ENCODE measurements around the gene LYRM7. TPM values are rescaled to one million over a fixed set of nuclear protein-coding genes. Genes with fewer than 3 reads are reported as not detected.

The LYRM7 gene
- total RNA-seq, 2 donors from 2014 or later = 6.3 to 7.6 TPM

DNA sequence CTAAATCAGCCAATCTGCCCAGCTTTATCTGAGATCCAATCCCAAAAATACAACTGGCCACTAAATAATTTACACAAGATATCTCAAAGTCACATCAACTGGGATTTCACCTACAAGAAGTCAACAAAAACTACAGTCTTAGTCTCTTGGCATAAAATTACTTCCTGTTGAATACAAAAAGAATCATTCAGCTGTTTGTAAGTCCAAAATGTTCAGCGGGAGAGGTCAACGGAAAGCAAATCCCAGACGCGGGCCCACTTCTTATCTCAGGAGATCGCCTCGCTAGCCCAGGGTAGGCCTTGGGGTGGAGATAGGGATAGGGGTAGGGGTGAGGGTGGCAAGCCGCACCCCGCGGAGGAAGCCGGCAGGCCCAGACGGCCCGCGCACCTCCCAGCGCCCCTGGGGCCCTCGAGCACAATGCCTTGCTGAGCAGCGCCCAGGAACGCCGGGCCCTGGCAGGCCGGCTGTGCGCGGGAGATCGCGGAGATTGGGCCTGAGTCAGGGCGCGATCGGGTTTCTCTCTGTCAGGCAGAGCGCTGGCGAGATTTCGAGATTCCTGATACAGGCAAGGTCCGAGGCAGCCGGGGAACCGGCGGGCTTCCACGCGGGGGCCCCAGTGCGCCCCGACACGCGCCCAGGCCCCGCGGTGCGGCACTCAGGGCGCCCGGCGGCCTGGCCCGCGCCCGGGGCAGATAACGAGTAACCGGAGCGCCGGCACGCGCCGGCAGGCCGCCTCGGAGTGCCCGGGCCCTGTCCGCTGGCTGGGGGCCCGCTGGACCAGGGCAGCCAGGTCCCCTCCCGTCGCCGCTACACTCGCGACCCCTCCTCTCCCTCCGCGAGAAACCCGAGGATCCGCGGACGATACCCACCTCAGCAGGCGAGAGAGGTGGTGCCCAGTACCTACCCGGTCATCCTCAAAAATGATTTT, 6.3 kb upstream of the LYRM7 start:
- under 1% methylated on average over 50 of the region's 73 CpGs for WGBS
- TF ChIP-seq, protein P1, sequence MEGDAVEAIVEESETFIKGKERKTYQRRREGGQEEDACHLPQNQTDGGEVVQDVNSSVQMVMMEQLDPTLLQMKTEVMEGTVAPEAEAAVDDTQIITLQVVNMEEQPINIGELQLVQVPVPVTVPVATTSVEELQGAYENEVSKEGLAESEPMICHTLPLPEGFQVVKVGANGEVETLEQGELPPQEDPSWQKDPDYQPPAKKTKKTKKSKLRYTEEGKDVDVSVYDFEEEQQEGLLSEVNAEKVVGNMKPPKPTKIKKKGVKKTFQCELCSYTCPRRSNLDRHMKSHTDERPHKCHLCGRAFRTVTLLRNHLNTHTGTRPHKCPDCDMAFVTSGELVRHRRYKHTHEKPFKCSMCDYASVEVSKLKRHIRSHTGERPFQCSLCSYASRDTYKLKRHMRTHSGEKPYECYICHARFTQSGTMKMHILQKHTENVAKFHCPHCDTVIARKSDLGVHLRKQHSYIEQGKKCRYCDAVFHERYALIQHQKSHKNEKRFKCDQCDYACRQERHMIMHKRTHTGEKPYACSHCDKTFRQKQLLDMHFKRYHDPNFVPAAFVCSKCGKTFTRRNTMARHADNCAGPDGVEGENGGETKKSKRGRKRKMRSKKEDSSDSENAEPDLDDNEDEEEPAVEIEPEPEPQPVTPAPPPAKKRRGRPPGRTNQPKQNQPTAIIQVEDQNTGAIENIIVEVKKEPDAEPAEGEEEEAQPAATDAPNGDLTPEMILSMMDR (IDR thresholded peaks at IDR 0.05) = no peak
- TF ChIP-seq POLR2AphosphoS5 (IDR thresholded peaks at IDR 0.05) (no peak), POLR2A (IDR thresholded peaks at IDR 0.05) (no peak)
- intact Hi-C loops (cut with DNase I) = loop anchor here (2.0 to 10.0 kb wide), 3 partner anchors 100 to 630 kb away; partner anchors contain the start of genes CDC42SE2 and FNIP1
- DNase-seq (ENCODE audit: low spot score) = peak; percentile 64
- peaks cover 4% of the 10 kb centered on the region for H3K4me1 ChIP-seq (replicated peaks)
- H3K9me3 ChIP-seq = no peaks in the 10 kb centered on the region
- peak overlapping the region; percentile 95 to 96 for H3K27ac ChIP-seq
- H3K36me3 ChIP-seq = no peaks in the 10 kb centered on the region
- peak overlapping the region; percentile 76 to 77 for H3K4me3 ChIP-seq
- H3K27me3 ChIP-seq (replicated peaks; ENCODE audit: insufficient read depth) = no peaks in the 10 kb centered on the region

DNA sequence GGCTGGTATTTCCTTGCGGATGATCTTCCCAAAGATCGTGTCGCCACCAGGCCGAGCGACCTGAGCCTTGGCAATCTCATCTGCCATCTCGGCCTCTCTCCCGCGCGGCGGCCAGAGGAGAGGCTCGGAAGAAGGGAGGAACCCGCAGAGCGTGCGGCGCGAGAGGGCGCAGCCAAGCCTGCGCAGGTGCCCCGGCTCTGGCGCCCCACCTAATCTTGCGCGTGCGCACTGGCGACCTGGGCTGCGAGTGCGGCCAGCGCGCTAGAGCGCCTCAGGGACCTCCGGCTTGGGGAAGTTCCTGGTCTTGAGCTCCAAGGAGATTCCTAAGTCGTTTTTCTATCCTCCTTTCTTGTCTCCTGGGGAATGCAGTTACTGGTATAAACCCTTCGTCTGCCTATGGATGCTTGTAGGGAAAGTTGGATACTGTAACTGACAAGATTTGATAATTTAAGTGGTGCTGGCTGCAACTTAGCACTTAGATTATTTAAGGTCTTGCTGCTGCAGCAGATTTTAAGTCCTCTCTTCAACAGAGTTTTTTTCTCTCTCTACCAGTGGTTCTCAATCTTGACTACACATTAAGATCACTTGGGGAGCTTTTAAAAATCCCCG, 5.5 kb upstream of the LYRM7 start, which contains the start of gene HINT1:
Gene HINT1 (minus strand): TSS at position 138 of the 609 bp plus-strand sequence. CDS start 51 bp downstream, at position 87.
- intact Hi-C loops (cut with DNase I) = loop anchor here (2.0 to 10.0 kb wide), 3 partner anchors 100 to 630 kb away; partner anchors contain the start of genes CDC42SE2 and FNIP1

DNA sequence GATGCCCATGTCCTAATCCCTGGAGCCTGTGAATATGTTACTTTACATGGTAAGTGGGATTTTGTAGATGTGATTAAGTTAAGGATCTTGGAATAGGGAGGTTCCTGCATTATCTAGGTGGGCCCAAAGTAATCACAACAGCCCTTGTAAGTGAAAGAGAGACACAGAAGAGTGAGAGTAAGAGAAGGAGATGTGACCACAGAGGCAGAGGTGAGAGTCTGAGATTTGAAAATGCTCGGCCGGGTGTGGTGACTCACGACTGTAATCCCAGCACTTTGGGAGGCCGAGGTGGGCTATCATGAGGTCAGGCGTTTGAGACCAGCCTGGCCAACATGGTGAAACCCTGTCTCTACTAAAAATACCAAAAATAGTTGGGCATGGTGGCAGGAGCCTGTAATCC, 3.1 kb upstream of the LYRM7 start:
- intact Hi-C loops (cut with DNase I) = loop anchor here (10.0 kb wide), 2 partner anchors 247 to 627 kb away; partner anchors contain the start of gene FNIP1
- 96% methylated on average over 5 of the region's 5 CpGs for WGBS
- no peaks in the 10 kb centered on the region for H3K36me3 ChIP-seq
- peaks cover 4% of the 10 kb centered on the region for H3K4me1 ChIP-seq (replicated peaks)
- no peaks in the 10 kb centered on the region for H3K9me3 ChIP-seq
- H3K4me3 ChIP-seq = no peak overlapping the region
- H3K27me3 ChIP-seq (replicated peaks; ENCODE audit: insufficient read depth) = no peaks in the 10 kb centered on the region
- TF ChIP-seq POLR2AphosphoS5 (IDR thresholded peaks at IDR 0.05) = no peak
- TF ChIP-seq, protein P1 (IDR thresholded peaks at IDR 0.05) = no peak
- TF ChIP-seq POLR2A (IDR thresholded peaks at IDR 0.05) = no peak
- H3K27ac ChIP-seq = no peak overlapping the region
- DNase-seq (ENCODE audit: low spot score) = no peak

More for the DNA sequence above, 5.5 kb upstream of the LYRM7 start, which contains the start of gene HINT1:
- TF ChIP-seq, protein P1 (IDR thresholded peaks at IDR 0.05) = peak in 3 of 4 experiments; percentile 30 to 38 (median 35)
- peak; percentile 94 for TF ChIP-seq POLR2AphosphoS5 (IDR thresholded peaks at IDR 0.05)
- TF ChIP-seq POLR2A (IDR thresholded peaks at IDR 0.05) = peak; percentile 80
- no peaks in the 10 kb centered on the region for H3K36me3 ChIP-seq
- 0% methylated on average over 33 of the region's 33 CpGs for WGBS
- no peaks in the 10 kb centered on the region for H3K9me3 ChIP-seq
- H3K27me3 ChIP-seq (replicated peaks; ENCODE audit: insufficient read depth) = no peaks in the 10 kb centered on the region
- H3K27ac ChIP-seq = peak within 1 kb of the TSS; percentile 95 to 96
- peak within 1 kb of the TSS; percentile 76 to 77 for H3K4me3 ChIP-seq
- H3K4me1 ChIP-seq (replicated peaks) = peaks cover 4% of the 10 kb centered on the region
- DNase-seq (ENCODE audit: low spot score) = peak; percentile 90

DNA sequence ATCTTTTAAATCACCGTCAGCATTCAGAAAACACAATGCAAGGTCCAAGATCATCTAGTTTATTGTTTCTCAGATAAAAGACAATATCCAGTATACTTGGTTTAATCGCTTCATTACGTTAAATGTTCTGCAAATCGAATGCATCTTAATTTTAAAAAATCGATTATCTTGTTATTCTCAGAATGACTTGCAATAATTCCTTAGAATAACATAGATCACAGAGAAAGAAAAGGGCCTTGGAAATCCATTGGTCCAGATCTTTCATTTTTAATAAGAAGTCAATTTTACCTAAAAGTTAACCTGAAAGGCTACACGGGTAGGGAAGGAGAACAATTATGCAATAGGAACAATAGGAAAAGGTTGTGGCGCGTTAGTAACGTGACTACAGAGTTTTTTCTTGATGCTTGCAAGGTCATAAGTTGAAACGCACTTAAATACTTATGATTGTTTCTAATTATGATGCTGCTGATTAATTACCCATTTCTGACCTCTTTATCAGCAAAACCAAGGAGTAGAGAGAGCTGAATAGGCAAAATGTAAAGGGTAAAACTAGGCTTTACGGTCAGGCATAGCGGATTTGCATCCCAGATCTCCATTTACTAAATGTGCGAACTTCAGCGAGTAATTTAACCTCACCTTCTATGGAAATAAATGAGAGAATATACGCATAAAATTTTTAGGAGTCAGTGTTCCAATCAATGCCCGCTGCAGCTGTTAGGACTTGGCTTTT, 769 bp upstream of the LYRM7 start:
- no peaks in the 10 kb centered on the region for H3K4me1 ChIP-seq (replicated peaks)
- TF ChIP-seq POLR2A (IDR thresholded peaks at IDR 0.05) = no peak
- TF ChIP-seq, protein P1 (IDR thresholded peaks at IDR 0.05) = no peak
- TF ChIP-seq POLR2AphosphoS5 (IDR thresholded peaks at IDR 0.05) = no peak
- peak overlapping the region; percentile 44 to 48 for H3K4me3 ChIP-seq
- no peaks in the 10 kb centered on the region for H3K27me3 ChIP-seq (replicated peaks; ENCODE audit: insufficient read depth)
- DNase-seq (ENCODE audit: low spot score) = no peak
- H3K9me3 ChIP-seq = no peaks in the 10 kb centered on the region
- H3K36me3 ChIP-seq = no peaks in the 10 kb centered on the region
- intact Hi-C loops (cut with DNase I) = loop anchor here (10.0 kb wide), 2 partner anchors 245 to 625 kb away; partner anchors contain the start of gene FNIP1
- peak overlapping the region; percentile 79 to 81 for H3K27ac ChIP-seq
- WGBS = 35% methylated on average over 16 of the region's 16 CpGs

All from prostate gland (tissue), 2 donors.